ENCODE data around the gene S100A3. TPM values are rescaled to one million over a fixed set of nuclear protein-coding genes. Genes with fewer than 3 reads are reported as not detected.

Gene S100A3
- total and polyA plus RNA-seq, 2 of the 13 experiments (the other 11 are each of a cell fraction or from before 2014, with no cell fraction given), result 2.5 to 4.5 TPM

- Histone ChIP-seq H3K4me3 (replicated peaks in 1 of 3; ENCODE audit: insufficient read depth in 1 of 3, low read depth in 2 of 3, low read length in 3 of 3) (peak overlapping the region in 1 of 3 experiments; percentile 59; a peak in 2 of 6 replicates), H4K20me1 (ENCODE audit: insufficient read depth, low read length) (no peaks in the 10 kb centered on the region), H3K9me3 (ENCODE audit: low read length) (no peaks in the 10 kb centered on the region), H3K36me3 (replicated peaks in 1 of 2; ENCODE audit: control insufficient read depth in 1 of 2, insufficient read depth in 2 of 2, low read length in 2 of 2) (no peaks in the 10 kb centered on the region), H3K9ac (ENCODE audit: insufficient read depth, low read depth, low read length) (peak overlapping the region; percentile 29; the same call in 1 of the 2 replicates), H3K4me2 (ENCODE audit: low read depth, low read length) (peak overlapping the region; percentile 82), H3K79me2 (ENCODE audit: insufficient read depth, low read length) (no peaks in the 10 kb centered on the region), H3K4me1 (ENCODE audit: insufficient read depth, low read length) (peaks cover 61% of the 10 kb centered on the region), H3K27me3 (ENCODE audit: control insufficient read depth in 1 of 2, insufficient read depth in 2 of 2, low read length in 2 of 2) (no peaks in the 10 kb centered on the region), H3K27ac (ENCODE audit: extremely low read length, insufficient read depth, low read length) (peak overlapping the region; percentile 32), H2AFZ (ENCODE audit: low read length) (no peak overlapping the region)
- peak; percentile 3; the same call in 1 of the 2 replicates for TF ChIP-seq RXRA (CRISPR knock-in tag; IDR thresholded peaks at IDR 0.05)
- TF ChIP-seq ZNF121 (CRISPR knock-in tag; IDR thresholded peaks at IDR 0.05), result 0 out of 2 replicates have a peak, but pooled peaks have one; percentile 24
- TF ChIP-seq ZNF619 (CRISPR knock-in tag; IDR thresholded peaks at IDR 0.05), result 0 out of 2 replicates have a peak, but pooled peaks have one; percentile 3
- TF ChIP-seq ZNF430 (CRISPR knock-in tag; IDR thresholded peaks at IDR 0.05), result no peak
- peak; percentile 70; the same call in 1 of the 2 replicates for TF ChIP-seq ZNF768 (CRISPR knock-in tag; IDR thresholded peaks at IDR 0.05)
- TF ChIP-seq FOSL2 (CRISPR knock-in tag; IDR thresholded peaks at IDR 0.05), result peak; percentile 64
- 0 out of 2 replicates have a peak, but pooled peaks have one; percentile 1 for TF ChIP-seq SPEN (CRISPR knock-in tag; IDR thresholded peaks at IDR 0.05; ENCODE audit: low read depth)
- TF ChIP-seq EEA1 (CRISPR knock-in tag; IDR thresholded peaks at IDR 0.05; ENCODE audit: borderline replicate concordance), result 0 out of 2 replicates have a peak, but pooled peaks have one; percentile 26
- TF ChIP-seq ZNF274 (CRISPR knock-in tag; IDR thresholded peaks at IDR 0.05), result no peak
- CTCF ChIA-PET (ENCODE audit: low intra/inter-chr PET ratio, low total read pairs), result interaction anchor here (2.9 to 3.5 kb wide), 2 partner anchors 35 to 57 kb away, joined by 42 to 63 read pairs; no protein-coding TSS in a partner anchor
- FAIRE-seq (no peak), ATAC-seq (no peak), DNase-seq (ENCODE audit: low spot score) (peak; percentile 50)
- in situ Hi-C loops (cut with HindIII; ENCODE audit: extremely low pct_ligation_motif_present, low pct_unique_long_range_greater_than_20kb) (loop anchor here (5.0 kb wide), 2 partner anchors 35 to 60 kb away; no protein-coding TSS in a partner anchor), intact Hi-C loops (cut with micrococcal nuclease; ENCODE audit: unreplicated experiment) (loop anchor here (1.0 kb wide), 2 partner anchors 34 to 56 kb away; no protein-coding TSS in a partner anchor)
- POLR2A ChIA-PET, result interaction anchor here (0.8 to 1.8 kb wide), 12 partner anchors 11 to 201 kb away, joined by 3 to 19 read pairs (median 5); partner anchors contain the start of genes CHTOP, INTS3, S100A13 and S100A16
- no TSS peak for BruUV-seq (replicated peaks)
- WGBS (ENCODE audit: low lambda C conversion rate), result 85% methylated on average over 22 of the region's 22 CpGs
These were observed 18.7 kb upstream of the S100A3 start for GRCh38 chr1:153567621-153568366.

Data from HepG2 (cell line).